Uterus (tissue), 4 donors: ENCODE measurements around the gene RAD51B. TPM values are rescaled to one million over a fixed set of nuclear protein-coding genes. Genes with fewer than 3 reads are reported as not detected.

Source experiments
- DNase-seq, 2 donors: peaks; one replicate each; pipeline ENCODE4 v3.0.0-alpha.2; 2019 to 2020
- H3K27ac ChIP-seq, 2 donors: fragments of 200-600 bp; sonication (generic); 1 replicate in 1 of 2; 2 replicates in 1 of 2; pipeline ENCODE4 v1.5.1; 2016 to 2018
- H3K27me3 ChIP-seq, 2 donors: fragments of 200-600 bp; sonication (generic); one replicate each; pipeline ENCODE4 v1.5.1; 2018 to 2019; ENCODE audit warnings: control low read depth in 1 of 2
- H3K36me3 ChIP-seq, 2 donors: fragments of 200-600 bp; sonication (generic); one replicate each; pipeline ENCODE4 v1.5.1; 2019; ENCODE audit warnings: control low read depth in 1 of 2
- H3K4me1 ChIP-seq, 2 donors: fragments of 200-600 bp; sonication (generic); one replicate each; pipeline ENCODE4 v1.5.1; 2018 to 2019; ENCODE audit warnings: control low read depth in 1 of 2
- H3K4me3 ChIP-seq, 2 donors: fragments of 200-600 bp; sonication (generic); 1 replicate in 1 of 2; 2 replicates in 1 of 2; pipeline ENCODE4 v1.5.1; 2018 to 2019; ENCODE audit warnings: mild to moderate bottlenecking in 1 of 2
- H3K9me3 ChIP-seq, 2 donors: fragments of 200-600 bp; sonication (generic); one replicate each; pipeline ENCODE4 v1.5.1; 2019; ENCODE audit warnings: control low read depth in 1 of 2
- POLR2A ChIP-seq, 2 donors: fragments of 450-650 bp; IDR thresholded peaks; one replicate each; pipeline ENCODE4 v1.6.1; 2016; ENCODE audit warnings: antibody characterized with exemption in 2 of 2, mild to moderate bottlenecking in 1 of 2, moderate library complexity in 1 of 2
- intact Hi-C: fragments of 100-400 bp; cut with DNase I; formaldehyde crosslinking; loops from one replicate; pipeline ENCODE4 v1.15.1; 2023; ENCODE audit warnings: low total_unique reads
- total RNA-seq, 4 donors: library from RNA; depleted of rRNA in 3 of 4; stranded (reverse); fragments of >200 nt in 3 of 4; gene quantifications; one replicate each; pipeline versions ENCODE4 v1.1.0 to v1.2.4, GENCODE V29; 2014 to 2023
- TF ChIP-seq, protein P1 (sequence below), 4 experiments: fragments of 200-600 bp in 2 of 4; fragments of 450-650 bp in 2 of 4; sonication (generic) in 2 of 4; IDR thresholded peaks; one replicate each; pipeline ENCODE4 v1.5.1; 2016 to 2019; ENCODE audit warnings: antibody characterized with exemption in 4 of 4, mild to moderate bottlenecking in 2 of 4, moderate library complexity in 1 of 4
- donor health status: DM: yes; HTN: yes; CAD: no.

The RAD51B gene
- total RNA-seq, 4 donors from 2014 or later = 29.5 to 100.0 (median 70.3) TPM

DNA sequence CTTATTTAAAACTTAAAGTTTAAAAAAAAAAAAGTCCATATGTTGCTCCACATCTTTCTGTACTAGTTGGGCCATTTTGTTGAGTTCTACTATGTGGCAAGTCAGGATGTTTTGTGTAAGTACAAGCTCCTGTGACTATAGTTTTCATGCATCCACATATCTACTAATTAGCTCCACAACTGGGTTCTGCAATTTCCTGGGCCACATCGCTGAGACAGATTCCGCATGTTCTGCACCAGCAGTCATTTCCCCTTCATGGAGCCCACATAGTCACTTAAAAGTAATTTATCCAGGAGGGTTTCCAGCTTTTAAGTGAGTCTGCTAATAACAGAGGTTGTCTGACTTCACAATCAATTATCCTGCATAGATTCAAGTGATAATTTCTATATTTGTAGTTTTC is 511.8 kb downstream of the RAD51B start:
- H3K4me1 ChIP-seq = no peaks in the 10 kb centered on the region
- TF ChIP-seq, protein P1, sequence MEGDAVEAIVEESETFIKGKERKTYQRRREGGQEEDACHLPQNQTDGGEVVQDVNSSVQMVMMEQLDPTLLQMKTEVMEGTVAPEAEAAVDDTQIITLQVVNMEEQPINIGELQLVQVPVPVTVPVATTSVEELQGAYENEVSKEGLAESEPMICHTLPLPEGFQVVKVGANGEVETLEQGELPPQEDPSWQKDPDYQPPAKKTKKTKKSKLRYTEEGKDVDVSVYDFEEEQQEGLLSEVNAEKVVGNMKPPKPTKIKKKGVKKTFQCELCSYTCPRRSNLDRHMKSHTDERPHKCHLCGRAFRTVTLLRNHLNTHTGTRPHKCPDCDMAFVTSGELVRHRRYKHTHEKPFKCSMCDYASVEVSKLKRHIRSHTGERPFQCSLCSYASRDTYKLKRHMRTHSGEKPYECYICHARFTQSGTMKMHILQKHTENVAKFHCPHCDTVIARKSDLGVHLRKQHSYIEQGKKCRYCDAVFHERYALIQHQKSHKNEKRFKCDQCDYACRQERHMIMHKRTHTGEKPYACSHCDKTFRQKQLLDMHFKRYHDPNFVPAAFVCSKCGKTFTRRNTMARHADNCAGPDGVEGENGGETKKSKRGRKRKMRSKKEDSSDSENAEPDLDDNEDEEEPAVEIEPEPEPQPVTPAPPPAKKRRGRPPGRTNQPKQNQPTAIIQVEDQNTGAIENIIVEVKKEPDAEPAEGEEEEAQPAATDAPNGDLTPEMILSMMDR (IDR thresholded peaks at IDR 0.05) = no peak
- no peak for TF ChIP-seq POLR2A (IDR thresholded peaks at IDR 0.05)
- H3K36me3 ChIP-seq = no peaks in the 10 kb centered on the region
- H3K9me3 ChIP-seq = no peaks in the 10 kb centered on the region
- no peaks in the 10 kb centered on the region for H3K27me3 ChIP-seq
- intact Hi-C loops = no loop called here
- H3K27ac ChIP-seq = no peak overlapping the region
- DNase-seq = no peak
- no peak overlapping the region for H3K4me3 ChIP-seq

DNA sequence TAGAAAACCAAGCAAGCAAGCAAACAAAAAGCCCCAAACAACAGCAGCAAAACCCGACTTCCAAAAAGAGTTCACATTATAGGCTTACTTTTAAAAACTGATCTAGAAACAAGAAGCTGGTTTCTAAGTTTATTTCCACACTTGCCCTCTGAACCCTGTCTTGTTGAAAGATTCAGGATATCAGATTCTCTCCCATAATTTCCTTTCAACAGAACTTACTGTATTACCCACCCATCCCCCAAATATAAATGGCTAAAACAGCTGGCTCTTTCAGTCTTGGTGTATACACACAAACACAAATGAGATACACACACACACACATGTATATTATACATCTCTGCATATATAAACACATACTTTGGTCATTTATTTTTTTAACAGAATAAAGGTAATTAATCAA is 512.4 kb downstream of the RAD51B start:
- intact Hi-C loops = no loop called here
- no peak overlapping the region for H3K4me3 ChIP-seq
- no peak for DNase-seq
- no peaks in the 10 kb centered on the region for H3K4me1 ChIP-seq
- TF ChIP-seq POLR2A (IDR thresholded peaks at IDR 0.05) = no peak
- TF ChIP-seq, protein P1 (IDR thresholded peaks at IDR 0.05) = no peak
- H3K36me3 ChIP-seq = no peaks in the 10 kb centered on the region
- H3K27ac ChIP-seq = no peak overlapping the region
- no peaks in the 10 kb centered on the region for H3K9me3 ChIP-seq
- no peaks in the 10 kb centered on the region for H3K27me3 ChIP-seq

DNA sequence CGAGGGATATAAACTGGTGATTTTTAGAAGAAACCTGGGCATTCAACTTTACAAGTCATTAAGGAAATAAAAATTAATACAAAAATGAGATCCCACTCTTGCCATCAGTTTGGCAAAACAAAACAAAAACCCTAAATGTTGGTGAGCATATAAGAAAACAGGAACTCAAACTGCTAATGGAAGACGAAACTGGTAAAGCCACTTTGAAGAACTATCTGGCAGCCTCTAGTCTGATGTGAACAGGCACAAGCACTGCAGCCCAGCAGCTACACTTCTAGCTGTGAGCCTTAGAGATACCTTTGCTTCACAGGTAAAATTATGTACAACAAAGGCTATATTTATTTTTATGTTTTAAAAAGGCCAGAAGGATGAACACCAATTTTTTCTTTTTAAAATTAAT is 513.7 kb downstream of the RAD51B start:
- Histone ChIP-seq H3K27me3 (no peaks in the 10 kb centered on the region), H3K4me1 (no peaks in the 10 kb centered on the region), H3K36me3 (no peaks in the 10 kb centered on the region), H3K27ac (peak overlapping the region in 1 of 2 donors; percentile 12), H3K9me3 (no peaks in the 10 kb centered on the region), H3K4me3 (no peak overlapping the region)
- TF ChIP-seq POLR2A (IDR thresholded peaks at IDR 0.05) = no peak
- TF ChIP-seq, protein P1 (IDR thresholded peaks at IDR 0.05) = no peak
- DNase-seq = no peak
- intact Hi-C loops = no loop called here

DNA sequence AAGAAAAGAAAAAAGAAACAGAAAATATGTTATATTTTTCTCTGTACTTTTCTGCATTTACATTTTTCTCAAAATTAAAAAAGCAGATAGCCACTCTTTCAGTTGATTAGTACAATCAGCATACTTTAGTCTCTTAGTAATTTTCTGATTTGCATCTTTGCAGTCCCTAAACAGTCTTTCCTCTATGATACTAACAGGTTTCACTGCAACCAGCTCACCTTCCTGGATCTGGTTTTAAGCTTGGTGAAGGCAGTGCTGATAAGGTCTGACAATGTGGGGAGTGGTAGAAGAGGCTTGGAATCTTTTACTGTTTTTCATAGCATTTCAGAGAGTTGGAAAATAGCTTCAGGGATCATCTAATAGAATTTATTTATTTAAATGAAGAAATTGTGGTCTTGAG is 515.7 kb downstream of the RAD51B start:
- DNase-seq = no peak
- Histone ChIP-seq H3K27me3 (no peaks in the 10 kb centered on the region), H3K4me3 (no peak overlapping the region), H3K9me3 (no peaks in the 10 kb centered on the region), H3K27ac (no peak overlapping the region), H3K4me1 (no peaks in the 10 kb centered on the region), H3K36me3 (no peaks in the 10 kb centered on the region)
- intact Hi-C loops = no loop called here
- TF ChIP-seq, protein P1 (IDR thresholded peaks at IDR 0.05) = no peak
- TF ChIP-seq POLR2A (IDR thresholded peaks at IDR 0.05) = no peak

DNA sequence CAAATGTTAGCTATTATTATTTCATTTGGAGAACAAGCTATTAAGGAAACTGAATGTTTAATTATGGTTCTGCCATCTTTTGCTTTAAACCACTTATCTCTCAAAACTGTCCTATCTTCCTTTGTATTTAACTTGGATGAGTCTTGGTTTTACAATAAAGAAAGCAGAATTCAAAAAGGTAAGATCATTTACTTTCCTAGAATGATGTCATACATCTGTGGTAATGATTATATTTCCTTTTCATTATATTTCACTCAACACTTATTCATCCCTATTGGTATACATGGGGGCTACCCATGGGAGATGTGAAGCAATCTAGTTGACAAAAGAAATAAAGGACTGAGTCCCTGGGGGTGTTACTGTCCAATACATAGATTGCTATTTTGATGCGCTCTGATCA is 516.6 kb downstream of the RAD51B start:
- Histone ChIP-seq H3K36me3 (no peaks in the 10 kb centered on the region), H3K4me1 (no peaks in the 10 kb centered on the region), H3K27ac (no peak overlapping the region), H3K4me3 (no peak overlapping the region), H3K9me3 (no peaks in the 10 kb centered on the region), H3K27me3 (no peaks in the 10 kb centered on the region)
- no peak for DNase-seq
- intact Hi-C loops = no loop called here
- TF ChIP-seq POLR2A (IDR thresholded peaks at IDR 0.05) = no peak
- TF ChIP-seq, protein P1 (IDR thresholded peaks at IDR 0.05) = no peak
